IPS-18a (cell line): ENCODE data around the gene YJEFN3.
A peak's percentile ranks its signal among the peaks of the same experiment; 100 is the strongest.

ENCODE experiments used
- H3K27ac ChIP-seq: one replicate; pipeline ENCODE4 v1.5.1; 2013; ENCODE audit warnings: low read length
- H3K27me3 ChIP-seq: one replicate; pipeline ENCODE4 v1.6.1; 2013; ENCODE audit warnings: mild to moderate bottlenecking, low read length; ENCODE audit not compliant: control insufficient read depth, insufficient read depth
- H3K36me3 ChIP-seq: one replicate; pipeline ENCODE4 v1.6.1; 2013; ENCODE audit warnings: low read depth, low read length; ENCODE audit not compliant: control insufficient read depth
- H3K4me1 ChIP-seq: one replicate; pipeline ENCODE4 v1.6.1; 2013; ENCODE audit warnings: low read depth, low read length; ENCODE audit not compliant: control insufficient read depth
- H3K4me3 ChIP-seq: one replicate; pipeline ENCODE4 v1.5.1; 2013; ENCODE audit warnings: low read length
- H3K9ac ChIP-seq: one replicate; pipeline ENCODE4 v1.6.1; 2013; ENCODE audit warnings: mild to moderate bottlenecking, low read length, moderate library complexity
- H3K9me3 ChIP-seq: one replicate; pipeline ENCODE4 v1.6.1; 2013; ENCODE audit warnings: low read depth, low read length; ENCODE audit not compliant: control insufficient read depth

The YJEFN3 gene

GRCh38 chr19:19514881-19515641 lies 13.7 kb upstream of the YJEFN3 start, which contains the start of gene TSSK6:
Gene TSSK6 (minus strand): TSS chr19:19515548. CDS start chr19:19515427, 121 bp downstream.
- Histone ChIP-seq H3K9ac (peak within 1 kb of the TSS; percentile 83), H3K27me3 (no peaks in the 10 kb centered on the region), H3K4me1 (no peaks in the 10 kb centered on the region), H3K9me3 (no peaks in the 10 kb centered on the region), H3K27ac (peak within 1 kb of the TSS; percentile 53), H3K36me3 (no peaks in the 10 kb centered on the region), H3K4me3 (peak within 1 kb of the TSS; percentile 98)

- peak within 1 kb of the TSS; percentile 98 for H3K4me3 ChIP-seq
- H3K4me1 ChIP-seq: no peaks in the 10 kb centered on the region
Observed at GRCh38 chr19:19515642-19516519, 12.8 kb upstream of the YJEFN3 start, which contains the start of gene NDUFA13. Gene NDUFA13 (plus strand): TSS chr19:19516225. CDS start chr19:19516239, 14 bp downstream.

GRCh38 chr19:19517235-19517619 lies 11.5 kb upstream of the YJEFN3 start:
- Histone ChIP-seq H3K9ac (no peak overlapping the region), H3K9me3 (no peaks in the 10 kb centered on the region), H3K27ac (no peak overlapping the region), H3K4me1 (no peaks in the 10 kb centered on the region), H3K36me3 (peaks cover 7% of the 10 kb centered on the region), H3K4me3 (peak overlapping the region; percentile 98), H3K27me3 (no peaks in the 10 kb centered on the region)

More at GRCh38 chr19:19515642-19516519, 12.8 kb upstream of the YJEFN3 start, which contains the start of gene NDUFA13:
- no peaks in the 10 kb centered on the region for H3K9me3 ChIP-seq
- H3K9ac ChIP-seq: peak within 1 kb of the TSS; percentile 83
- peak within 1 kb of the TSS; percentile 53 for H3K27ac ChIP-seq
- peaks cover 4% of the 10 kb centered on the region for H3K36me3 ChIP-seq
- no peaks in the 10 kb centered on the region for H3K27me3 ChIP-seq

DNA sequence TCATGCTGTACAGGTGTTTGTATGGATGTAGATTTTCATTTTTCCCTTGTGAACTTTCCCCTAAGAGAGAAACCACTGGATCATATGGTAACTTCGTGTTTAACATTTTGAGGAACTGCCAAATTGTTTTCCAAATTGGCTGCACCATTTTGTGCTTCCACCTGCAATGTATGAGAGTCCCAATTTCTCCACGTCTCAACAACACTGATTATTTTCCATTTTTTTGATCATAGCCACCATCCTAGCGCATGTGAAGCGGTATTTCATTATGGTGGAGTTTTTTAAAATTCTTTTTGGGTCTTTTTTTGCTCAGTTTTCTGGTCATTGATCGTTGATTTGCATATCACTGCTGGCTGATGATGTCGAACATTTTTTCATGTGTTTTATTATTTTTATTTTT lies 7.7 kb upstream of the YJEFN3 start:
- Histone ChIP-seq H3K27me3 (no peaks in the 10 kb centered on the region), H3K9me3 (no peaks in the 10 kb centered on the region), H3K36me3 (peaks cover 15% of the 10 kb centered on the region), H3K27ac (no peak overlapping the region), H3K4me3 (no peak overlapping the region), H3K9ac (no peak overlapping the region), H3K4me1 (no peaks in the 10 kb centered on the region)

DNA sequence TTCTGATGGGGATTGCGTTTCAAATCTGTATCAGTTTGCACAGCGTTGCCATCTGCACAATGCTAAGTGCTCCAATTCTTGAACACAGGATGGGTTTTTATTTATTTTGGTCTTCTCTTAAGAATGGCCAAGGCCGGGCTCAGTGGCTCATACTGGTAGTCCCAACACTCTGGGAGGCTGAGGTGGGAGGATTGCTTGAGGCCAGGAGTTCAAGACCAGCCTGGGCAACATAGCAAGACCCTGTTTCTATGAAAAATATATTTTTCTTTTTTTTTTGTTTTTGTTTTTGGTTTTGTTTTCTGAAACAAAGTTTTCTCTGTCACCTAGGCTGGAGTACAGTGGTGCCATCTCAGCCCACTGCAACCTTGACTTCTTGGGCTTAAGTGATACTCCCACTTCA lies 5.5 kb upstream of the YJEFN3 start:
- H3K27me3 ChIP-seq: no peaks in the 10 kb centered on the region

GRCh38 chr19:19524053-19524452 lies 4.7 kb upstream of the YJEFN3 start:
- Histone ChIP-seq H3K27ac (no peak overlapping the region), H3K27me3 (no peaks in the 10 kb centered on the region), H3K9me3 (no peaks in the 10 kb centered on the region), H3K4me3 (no peak overlapping the region), H3K4me1 (no peaks in the 10 kb centered on the region), H3K36me3 (peaks cover 26% of the 10 kb centered on the region), H3K9ac (no peak overlapping the region)

More for the DNA sequence above, 5.5 kb upstream of the YJEFN3 start:
- H3K4me1 ChIP-seq: no peaks in the 10 kb centered on the region
- peaks cover 25% of the 10 kb centered on the region for H3K36me3 ChIP-seq
- H3K4me3 ChIP-seq: no peak overlapping the region
- H3K9me3 ChIP-seq: no peaks in the 10 kb centered on the region
- H3K27ac ChIP-seq: no peak overlapping the region
- H3K9ac ChIP-seq: no peak overlapping the region

DNA sequence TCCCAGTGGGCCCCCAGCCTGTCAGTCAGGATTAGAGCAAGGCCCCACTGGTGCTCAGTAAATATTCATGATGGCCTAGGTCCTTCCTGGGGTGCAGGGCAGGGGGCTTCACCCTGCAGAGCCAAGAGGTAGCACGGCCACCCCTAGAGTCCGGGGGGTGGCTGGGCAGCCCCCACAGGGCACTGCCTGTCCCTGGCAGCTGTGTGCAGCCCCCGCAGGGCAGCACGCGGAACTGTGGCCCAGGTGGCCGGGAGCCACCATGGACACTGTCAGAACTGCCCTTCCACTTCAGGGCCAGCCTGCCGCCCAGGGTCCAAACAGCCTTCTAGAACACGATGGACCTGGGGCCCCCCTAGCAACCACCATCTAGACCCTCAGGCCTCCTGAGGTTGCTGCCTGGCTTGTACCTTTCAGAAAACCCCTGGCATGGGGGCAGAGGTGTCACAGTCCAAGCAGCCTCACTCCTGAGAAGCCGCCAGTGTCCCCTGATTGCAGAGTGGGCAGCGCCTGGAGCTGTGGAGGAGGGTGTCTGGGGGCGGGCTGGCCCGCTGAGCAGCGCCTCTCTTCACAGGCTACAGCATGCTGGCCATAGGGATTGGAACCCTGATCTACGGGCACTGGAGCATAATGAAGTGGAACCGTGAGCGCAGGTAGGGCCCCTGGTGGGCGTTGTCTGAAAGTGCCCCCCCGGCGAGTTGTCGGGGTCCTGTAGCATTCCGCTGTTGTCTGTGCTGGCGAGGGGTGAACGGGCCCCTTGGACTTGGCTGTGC lies 2.9 kb upstream of the YJEFN3 start:
- no peak overlapping the region for H3K4me3 ChIP-seq
- H3K27me3 ChIP-seq: no peaks in the 10 kb centered on the region
- no peak overlapping the region for H3K9ac ChIP-seq
- H3K4me1 ChIP-seq: no peaks in the 10 kb centered on the region
- H3K36me3 ChIP-seq: peaks cover 22% of the 10 kb centered on the region
- H3K9me3 ChIP-seq: no peaks in the 10 kb centered on the region
- H3K27ac ChIP-seq: no peak overlapping the region

DNA sequence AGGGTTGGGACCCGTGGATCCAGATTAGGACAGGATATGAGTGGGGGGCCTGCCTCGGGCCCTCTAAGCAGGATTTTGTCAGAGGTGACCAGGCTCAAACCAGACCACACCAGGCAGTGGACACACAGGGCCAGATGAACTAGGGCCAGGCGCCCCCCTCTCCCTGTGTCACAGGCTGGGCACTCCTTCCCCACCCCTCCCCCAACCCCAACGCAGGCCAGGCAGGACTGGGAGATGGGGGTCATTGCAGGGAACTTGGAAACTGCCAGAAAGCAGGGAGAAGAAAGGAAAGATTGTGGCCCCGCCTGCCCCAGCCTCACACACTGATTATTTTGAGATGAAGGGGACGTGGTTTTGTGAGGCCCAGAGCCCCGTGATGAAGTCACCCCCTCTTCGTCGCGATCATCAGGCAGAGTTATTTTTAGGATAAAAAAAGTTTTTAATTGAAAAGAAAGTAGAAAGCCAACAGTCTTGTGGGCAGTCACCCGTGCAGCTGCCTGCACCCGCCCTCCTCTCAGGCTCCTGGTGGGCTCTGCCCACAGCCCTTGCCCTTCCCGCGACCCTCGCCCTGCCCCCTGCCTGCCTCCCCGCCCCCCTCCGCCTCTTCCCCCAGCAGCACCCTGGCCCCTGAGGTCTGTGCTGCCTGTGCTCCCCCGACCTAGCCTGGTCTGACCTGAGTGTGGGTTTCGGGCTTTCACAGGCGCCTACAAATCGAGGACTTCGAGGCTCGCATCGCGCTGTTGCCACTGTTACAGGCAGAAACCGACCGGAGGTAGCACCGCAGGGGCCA lies 1.9 kb upstream of the YJEFN3 start:
- H3K27me3 ChIP-seq: no peaks in the 10 kb centered on the region
- no peaks in the 10 kb centered on the region for H3K9me3 ChIP-seq
- no peak overlapping the region for H3K4me3 ChIP-seq
- H3K36me3 ChIP-seq: peaks cover 19% of the 10 kb centered on the region
- no peak overlapping the region for H3K27ac ChIP-seq
- no peaks in the 10 kb centered on the region for H3K4me1 ChIP-seq
- no peak overlapping the region for H3K9ac ChIP-seq

GRCh38 chr19:19527371-19527656 lies 1.4 kb upstream of the YJEFN3 start:
- Histone ChIP-seq H3K4me1 (no peaks in the 10 kb centered on the region), H3K9me3 (no peaks in the 10 kb centered on the region), H3K4me3 (no peak overlapping the region), H3K27ac (no peak overlapping the region), H3K36me3 (peaks cover 19% of the 10 kb centered on the region), H3K9ac (no peak overlapping the region), H3K27me3 (no peaks in the 10 kb centered on the region)

DNA sequence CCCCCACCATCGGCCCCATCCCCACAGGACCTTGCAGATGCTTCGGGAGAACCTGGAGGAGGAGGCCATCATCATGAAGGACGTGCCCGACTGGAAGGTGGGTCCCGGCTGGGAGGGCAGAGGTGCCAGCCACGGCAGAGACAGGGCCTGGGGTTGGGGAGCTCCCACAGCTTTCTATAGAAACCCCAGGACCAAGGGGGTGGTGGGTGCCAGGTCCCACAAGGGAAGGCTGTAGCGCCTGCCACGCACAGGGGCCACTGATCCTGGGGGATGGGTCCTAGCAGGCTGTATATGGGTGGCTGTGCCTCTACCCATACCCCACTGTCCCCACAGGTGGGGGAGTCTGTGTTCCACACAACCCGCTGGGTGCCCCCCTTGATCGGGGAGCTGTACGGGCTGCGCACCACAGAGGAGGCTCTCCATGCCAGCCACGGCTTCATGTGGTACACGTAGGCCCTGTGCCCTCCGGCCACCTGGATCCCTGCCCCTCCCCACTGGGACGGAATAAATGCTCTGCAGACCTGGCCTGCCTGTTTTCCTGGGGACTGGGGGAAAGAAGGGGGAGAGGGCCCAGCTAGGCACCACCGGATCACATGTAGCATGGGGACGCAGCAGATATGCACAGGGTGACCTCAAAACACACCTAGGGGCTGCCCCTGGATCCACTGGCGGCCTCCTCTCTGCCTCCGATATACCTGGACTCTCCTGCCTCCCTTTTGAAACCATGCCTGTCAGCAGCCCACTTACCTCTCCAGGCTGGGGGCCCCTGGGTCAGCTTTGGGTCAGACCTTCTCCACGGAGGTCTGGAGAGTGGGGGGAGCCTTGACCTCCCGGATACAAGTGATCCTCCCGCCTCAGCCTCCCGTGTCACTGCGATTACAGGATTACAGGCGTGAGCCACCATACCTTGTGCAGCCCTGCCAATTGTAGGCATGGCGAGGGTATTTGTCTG lies 761 bp upstream of the YJEFN3 start:
- H3K27ac ChIP-seq: no peak overlapping the region
- H3K9me3 ChIP-seq: no peaks in the 10 kb centered on the region
- H3K36me3 ChIP-seq: peaks cover 19% of the 10 kb centered on the region

More for the DNA sequence above, 761 bp upstream of the YJEFN3 start:
- H3K27me3 ChIP-seq: no peaks in the 10 kb centered on the region
- no peak overlapping the region for H3K4me3 ChIP-seq
- no peak overlapping the region for H3K9ac ChIP-seq
- H3K4me1 ChIP-seq: no peaks in the 10 kb centered on the region
